Astrocyte (in vitro differentiated cells and primary cell): Measurements from ENCODE around the gene GSTCD. TPM values are rescaled to one million over a fixed set of nuclear protein-coding genes. Genes with fewer than 3 reads are reported as not detected.

Experiments
- DNase-seq: peaks from one replicate; pipeline ENCODE4 v3.0.0-alpha.2; 2010; ENCODE audit warnings: low read depth
- FAIRE-seq: peaks from 2 replicates; lab custom pipeline; 2011; peaks lifted over from hg19 to GRCh38; lab: Jason Lieb, UNC
- H2AFZ ChIP-seq: 2 replicates; pipeline ENCODE4 v1.6.0; 2012; ENCODE audit warnings: low read depth, low read length, inconsistent platforms
- H3K27ac ChIP-seq: 2 replicates; pipeline ENCODE4 v1.5.1; 2011; ENCODE audit warnings: low read depth, low read length, inconsistent platforms
- H3K27me3 ChIP-seq: 2 replicates; pipeline ENCODE4 v1.6.0; 2011; ENCODE audit warnings: low read length, inconsistent platforms; ENCODE audit not compliant: insufficient read depth
- H3K36me3 ChIP-seq: 2 replicates; pipeline ENCODE4 v1.5.1; 2011; ENCODE audit warnings: low read length, inconsistent platforms; ENCODE audit not compliant: insufficient read depth
- H3K4me1 ChIP-seq: 2 replicates; pipeline ENCODE4 v1.5.1; 2011; ENCODE audit warnings: low read length, inconsistent platforms; ENCODE audit not compliant: insufficient read depth
- H3K4me2 ChIP-seq: 2 replicates; pipeline ENCODE4 v1.6.0; 2012; ENCODE audit warnings: low read length, inconsistent platforms
- H3K4me3 ChIP-seq: 2 replicates; pipeline ENCODE4 v1.5.1; 2011; ENCODE audit warnings: low read depth, mild to moderate bottlenecking, low read length, inconsistent platforms; ENCODE audit not compliant: insufficient read depth
- H3K79me2 ChIP-seq: 2 replicates; pipeline ENCODE4 v1.6.0; 2012; ENCODE audit warnings: mild to moderate bottlenecking, low read length, inconsistent platforms; ENCODE audit not compliant: insufficient read depth
- H3K9ac ChIP-seq: 2 replicates; pipeline ENCODE4 v1.6.0; 2012; ENCODE audit warnings: mild to moderate bottlenecking, low read length, inconsistent platforms
- H3K9me3 ChIP-seq: 2 replicates; pipeline ENCODE4 v1.5.1; 2012; ENCODE audit warnings: low read depth, mild to moderate bottlenecking, low read length, inconsistent platforms; ENCODE audit not compliant: insufficient read depth
- H4K20me1 ChIP-seq: 2 replicates; pipeline ENCODE4 v1.6.0; 2012; ENCODE audit warnings: low read length, inconsistent platforms; ENCODE audit not compliant: insufficient read depth
- H3K27ac Mint-ChIP-seq: one replicate; pipeline ENCODE4 v1.8.0; 2021; ENCODE audit warnings: mild to moderate bottlenecking, mixed read lengths; ENCODE audit not compliant: unreplicated experiment
- H3K27me3 Mint-ChIP-seq: one replicate; pipeline ENCODE4 v1.8.0; 2021; ENCODE audit warnings: low read depth, mixed read lengths; ENCODE audit not compliant: unreplicated experiment
- H3K36me3 Mint-ChIP-seq: one replicate; pipeline ENCODE4 v1.8.0; 2021; ENCODE audit warnings: low read depth, mixed read lengths; ENCODE audit not compliant: unreplicated experiment
- H3K4me1 Mint-ChIP-seq: one replicate; pipeline ENCODE4 v1.8.0; 2021; ENCODE audit warnings: low read depth, mixed read lengths; ENCODE audit not compliant: unreplicated experiment
- H3K4me3 Mint-ChIP-seq: one replicate; pipeline ENCODE4 v1.8.0; 2021; ENCODE audit warnings: mild to moderate bottlenecking, moderate library complexity, mixed read lengths; ENCODE audit not compliant: unreplicated experiment
- H3K9me3 Mint-ChIP-seq: one replicate; pipeline ENCODE4 v1.8.0; 2021; ENCODE audit warnings: mild to moderate bottlenecking, mixed read lengths; ENCODE audit not compliant: unreplicated experiment
- EZH2 ChIP-seq: IDR thresholded peaks from 2 replicates; pipeline ENCODE4 v1.6.1; 2012; ENCODE audit warnings: mild to moderate bottlenecking, low read length, inconsistent platforms; ENCODE audit not compliant: insufficient read depth
- total RNA-seq: library from RNA; stranded (reverse); gene quantifications from 2 replicates; pipeline ENCODE4 v1.2.1, GENCODE V29; 2021
- TF ChIP-seq, protein P1 (sequence below): IDR thresholded peaks from 2 replicates; pipeline ENCODE4 v1.5.1; 2011; ENCODE audit warnings: low read depth, mild to moderate bottlenecking, inconsistent platforms, low read length, moderate library complexity; ENCODE audit not compliant: insufficient read depth

GSTCD gene
- total RNA-seq, 1 donor from 2014 or later: 12.3 TPM

DNA sequence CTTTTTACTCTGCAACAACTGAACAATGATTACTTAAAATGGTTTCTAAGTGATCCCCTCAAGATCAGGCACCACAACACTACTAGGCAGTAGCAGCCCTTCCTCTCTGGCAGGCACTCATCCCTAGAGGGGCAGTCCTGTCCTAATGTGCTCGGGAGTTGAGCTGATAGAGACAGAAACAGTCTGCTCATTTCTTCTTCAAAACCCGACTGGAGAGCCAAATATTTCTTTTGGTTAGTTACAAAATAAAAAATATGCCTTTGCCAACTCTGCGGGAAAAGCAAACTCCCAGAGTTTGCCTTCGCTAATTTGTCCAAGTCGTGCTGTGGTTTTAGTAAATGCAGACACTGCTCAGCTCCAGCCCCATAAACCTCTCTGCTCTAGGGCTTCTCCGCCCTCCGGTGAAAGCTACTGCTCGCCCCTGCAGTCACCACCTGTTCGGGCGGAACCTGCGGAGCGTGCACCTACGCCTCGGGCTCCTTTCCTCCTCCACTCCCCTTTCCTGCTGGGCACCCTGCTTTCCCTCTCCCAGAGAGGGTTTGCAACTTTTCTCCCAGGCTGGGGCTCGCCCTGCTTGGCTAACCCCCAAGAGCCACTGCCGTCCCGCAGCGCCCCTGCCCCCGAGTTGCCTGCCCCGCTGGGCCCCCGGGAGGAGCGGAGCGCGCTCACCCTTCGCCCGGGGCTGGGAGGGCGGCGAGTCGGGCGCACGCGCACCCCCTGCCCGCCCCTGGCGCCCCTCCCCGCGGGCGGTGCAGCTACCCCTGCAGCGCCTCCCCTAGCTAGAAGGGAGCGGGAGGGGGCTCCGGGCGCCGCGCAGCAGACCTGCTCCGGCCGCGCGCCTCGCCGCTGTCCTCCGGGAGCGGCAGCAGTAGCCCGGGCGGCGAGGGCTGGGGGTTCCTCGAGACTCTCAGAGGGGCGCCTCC lies 186.3 kb downstream of the GSTCD start, which contains the start of gene NPNT:
Gene NPNT, plus strand, starts transcription at position 812 of the 923 bp plus-strand sequence. CDS start 182 bp downstream, outside the sequence.
- Mint-ChIP-seq H3K4me3 (peak within 1 kb of the TSS; percentile 79), H3K4me1 (no peaks in the 10 kb centered on the region), H3K9me3 (no peaks in the 10 kb centered on the region), H3K27me3 (peaks cover 84% of the 10 kb centered on the region), H3K36me3 (no peaks in the 10 kb centered on the region), H3K27ac (peak within 1 kb of the TSS; percentile 26)
- H2AFZ ChIP-seq: peak within 1 kb of the TSS; percentile 36
- H3K4me3 ChIP-seq: peak within 1 kb of the TSS; percentile 31
- peaks cover 11% of the 10 kb centered on the region for H3K4me1 ChIP-seq
- peaks cover 83% of the 10 kb centered on the region for H3K27me3 ChIP-seq
- peak; percentile 5 for TF ChIP-seq EZH2
- TF ChIP-seq, protein P1, sequence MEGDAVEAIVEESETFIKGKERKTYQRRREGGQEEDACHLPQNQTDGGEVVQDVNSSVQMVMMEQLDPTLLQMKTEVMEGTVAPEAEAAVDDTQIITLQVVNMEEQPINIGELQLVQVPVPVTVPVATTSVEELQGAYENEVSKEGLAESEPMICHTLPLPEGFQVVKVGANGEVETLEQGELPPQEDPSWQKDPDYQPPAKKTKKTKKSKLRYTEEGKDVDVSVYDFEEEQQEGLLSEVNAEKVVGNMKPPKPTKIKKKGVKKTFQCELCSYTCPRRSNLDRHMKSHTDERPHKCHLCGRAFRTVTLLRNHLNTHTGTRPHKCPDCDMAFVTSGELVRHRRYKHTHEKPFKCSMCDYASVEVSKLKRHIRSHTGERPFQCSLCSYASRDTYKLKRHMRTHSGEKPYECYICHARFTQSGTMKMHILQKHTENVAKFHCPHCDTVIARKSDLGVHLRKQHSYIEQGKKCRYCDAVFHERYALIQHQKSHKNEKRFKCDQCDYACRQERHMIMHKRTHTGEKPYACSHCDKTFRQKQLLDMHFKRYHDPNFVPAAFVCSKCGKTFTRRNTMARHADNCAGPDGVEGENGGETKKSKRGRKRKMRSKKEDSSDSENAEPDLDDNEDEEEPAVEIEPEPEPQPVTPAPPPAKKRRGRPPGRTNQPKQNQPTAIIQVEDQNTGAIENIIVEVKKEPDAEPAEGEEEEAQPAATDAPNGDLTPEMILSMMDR: no peak
- no peaks in the 10 kb centered on the region for H4K20me1 ChIP-seq
- no peak within 1 kb of the TSS for H3K9ac ChIP-seq
- no peak within 1 kb of the TSS for H3K27ac ChIP-seq
- no peaks in the 10 kb centered on the region for H3K9me3 ChIP-seq
- no peaks in the 10 kb centered on the region for H3K36me3 ChIP-seq
- DNase-seq: peak; percentile 32
- peak within 1 kb of the TSS; percentile 77 for H3K4me2 ChIP-seq
- H3K79me2 ChIP-seq: no peaks in the 10 kb centered on the region
- FAIRE-seq: no peak

DNA sequence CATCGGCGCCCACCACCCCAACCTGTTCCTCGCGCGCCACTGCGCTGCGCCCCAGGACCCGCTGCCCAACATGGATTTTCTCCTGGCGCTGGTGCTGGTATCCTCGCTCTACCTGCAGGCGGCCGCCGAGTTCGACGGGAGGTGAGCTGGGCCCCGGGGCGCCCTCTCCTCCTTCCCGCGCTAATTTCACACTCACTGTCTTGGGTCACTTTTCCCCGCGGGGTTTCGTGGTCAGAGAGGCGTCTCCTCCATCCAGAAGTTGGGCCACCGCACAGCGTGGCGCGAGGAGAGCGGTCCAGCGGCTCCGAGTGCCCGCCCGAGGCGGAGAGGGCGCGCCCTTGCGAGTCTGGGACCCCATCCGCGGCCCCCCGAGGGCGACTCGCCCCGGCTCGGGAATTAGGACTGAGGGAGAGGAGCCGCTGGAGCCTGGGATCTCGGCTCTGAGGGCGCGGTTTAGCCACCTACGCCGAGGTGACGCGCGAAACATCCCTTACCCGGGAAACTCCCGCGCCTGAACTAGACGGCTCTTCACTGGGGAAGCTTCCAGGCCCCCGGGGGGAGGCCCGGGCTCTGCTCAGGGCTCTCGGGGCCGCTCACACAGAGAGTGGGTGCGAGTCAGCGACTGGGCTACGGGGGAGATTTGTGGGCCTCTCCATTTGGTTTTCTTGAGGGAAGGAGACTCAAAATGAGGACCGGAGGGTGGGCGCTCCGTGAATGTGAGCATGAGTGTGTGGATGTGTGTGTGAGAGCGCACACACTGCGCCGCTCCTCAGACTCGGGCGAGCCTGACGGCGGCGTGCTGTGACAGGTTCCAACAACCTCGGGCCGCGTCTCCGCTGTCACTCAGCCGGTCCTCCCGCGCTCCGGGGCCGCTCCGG lies 187.2 kb downstream of the GSTCD start:
- H3K4me2 ChIP-seq: peak overlapping the region; percentile 77
- Mint-ChIP-seq H3K27me3 (peaks cover 82% of the 10 kb centered on the region), H3K4me1 (no peaks in the 10 kb centered on the region), H3K9me3 (no peaks in the 10 kb centered on the region), H3K36me3 (no peaks in the 10 kb centered on the region), H3K27ac (no peak overlapping the region), H3K4me3 (peak overlapping the region; percentile 79)
- no peak overlapping the region for H3K27ac ChIP-seq
- peaks cover 80% of the 10 kb centered on the region for H3K27me3 ChIP-seq
- no peaks in the 10 kb centered on the region for H3K36me3 ChIP-seq
- peak overlapping the region; percentile 31 for H3K4me3 ChIP-seq
- H2AFZ ChIP-seq: peak overlapping the region; percentile 36
- peaks cover 11% of the 10 kb centered on the region for H3K4me1 ChIP-seq
- no peak overlapping the region for H3K9ac ChIP-seq
- DNase-seq: peak; percentile 2
- no peak for FAIRE-seq
- TF ChIP-seq, protein P1: no peak
- TF ChIP-seq EZH2: peak; percentile 92
- no peaks in the 10 kb centered on the region for H3K79me2 ChIP-seq
- no peaks in the 10 kb centered on the region for H4K20me1 ChIP-seq
- H3K9me3 ChIP-seq: no peaks in the 10 kb centered on the region
